SH-SY5Y (cell line): ENCODE measurements around the gene SCN2B.

ENCODE experiments used
- GATA2 ChIP-seq: IDR thresholded peaks from 2 replicates; pipeline ENCODE4 v1.6.1; 2011; ENCODE audit warnings: mild to moderate bottlenecking, low read depth, low read length
- GATA3 ChIP-seq: IDR thresholded peaks from 2 replicates; pipeline ENCODE4 v1.6.1; 2011; ENCODE audit warnings: low read depth, mild to moderate bottlenecking, low read length, moderate library complexity

DNA sequence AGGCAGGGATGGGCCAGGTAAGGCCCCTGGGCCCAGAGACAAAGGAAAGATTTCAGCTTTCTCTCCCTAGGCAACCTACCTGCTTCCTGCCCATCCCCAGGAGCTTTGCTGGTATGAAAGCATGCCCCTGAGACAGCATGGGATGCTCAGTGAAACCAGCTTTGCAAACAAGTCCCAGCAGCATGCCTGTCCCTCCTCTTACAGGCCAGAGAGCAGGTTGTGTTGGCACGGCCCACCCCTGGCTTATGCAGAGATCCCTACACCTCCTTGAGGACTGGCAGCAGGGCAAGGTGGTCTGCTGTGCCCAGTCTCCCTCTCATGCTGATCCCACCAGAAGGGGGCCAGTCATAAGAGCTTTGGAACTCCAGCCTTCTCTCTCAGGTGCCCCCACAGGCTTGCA is 26.9 kb downstream of the SCN2B start:
- TF ChIP-seq GATA2, result no peak
- TF ChIP-seq GATA3, result no peak
